Measurements from ENCODE around the gene C16orf95. TPM values are rescaled to one million over a fixed set of nuclear protein-coding genes. Genes with fewer than 3 reads are reported as not detected.

The C16orf95 gene
- total RNA-seq, 1 experiment from 2014 or later: 4.4 TPM

- Histone ChIP-seq H3K4me3 (ENCODE audit: insufficient read depth, low read depth, low read length) (no peak overlapping the region), H3K27me3 (ENCODE audit: control insufficient read depth, insufficient read depth, low read length) (no peaks in the 10 kb centered on the region), H3K36me3 (replicated peaks; ENCODE audit: control insufficient read depth, insufficient read depth, low read length) (no peaks in the 10 kb centered on the region; the same call in 1 of the 2 replicates)
- DNase-seq: peak; percentile 48
Observed at GRCh38 chr16:87304951-87305350, 12.2 kb downstream of the C16orf95 start.

- no peak overlapping the region for H3K4me3 ChIP-seq (ENCODE audit: insufficient read depth, low read depth, low read length)
- no peak for DNase-seq
Observed at GRCh38 chr16:87303962-87304521, 13.2 kb downstream of the C16orf95 start.

GRCh38 chr16:87303431-87303930 is 13.7 kb downstream of the C16orf95 start:
- no peaks in the 10 kb centered on the region for H3K27me3 ChIP-seq (ENCODE audit: control insufficient read depth, insufficient read depth, low read length)
- DNase-seq: no peak
- no peak overlapping the region for H3K4me3 ChIP-seq (ENCODE audit: insufficient read depth, low read depth, low read length)
- H3K36me3 ChIP-seq (replicated peaks; ENCODE audit: control insufficient read depth, insufficient read depth, low read length): no peaks in the 10 kb centered on the region

More at GRCh38 chr16:87303962-87304521, 13.2 kb downstream of the C16orf95 start:
- Histone ChIP-seq H3K27me3 (ENCODE audit: control insufficient read depth, insufficient read depth, low read length) (no peaks in the 10 kb centered on the region), H3K36me3 (replicated peaks; ENCODE audit: control insufficient read depth, insufficient read depth, low read length) (no peaks in the 10 kb centered on the region)

- Histone ChIP-seq H3K27me3 (ENCODE audit: control insufficient read depth, insufficient read depth, low read length) (no peaks in the 10 kb centered on the region), H3K36me3 (replicated peaks; ENCODE audit: control insufficient read depth, insufficient read depth, low read length) (no peaks in the 10 kb centered on the region)
Observed at GRCh38 chr16:87298857-87299465, 18.2 kb downstream of the C16orf95 start.

GRCh38 chr16:87297918-87298631 is 19.1 kb downstream of the C16orf95 start:
- H3K4me3 ChIP-seq (ENCODE audit: insufficient read depth, low read depth, low read length): no peak overlapping the region
- DNase-seq: peak; percentile 93

More at GRCh38 chr16:87298857-87299465, 18.2 kb downstream of the C16orf95 start:
- no peak overlapping the region for H3K4me3 ChIP-seq (ENCODE audit: insufficient read depth, low read depth, low read length)
- DNase-seq: no peak

GRCh38 chr16:87297407-87297806 is 19.8 kb downstream of the C16orf95 start:
- DNase-seq: no peak
- Histone ChIP-seq H3K4me3 (ENCODE audit: insufficient read depth, low read depth, low read length) (no peak overlapping the region), H3K36me3 (replicated peaks; ENCODE audit: control insufficient read depth, insufficient read depth, low read length) (no peaks in the 10 kb centered on the region), H3K27me3 (ENCODE audit: control insufficient read depth, insufficient read depth, low read length) (no peaks in the 10 kb centered on the region)

More at GRCh38 chr16:87297918-87298631, 19.1 kb downstream of the C16orf95 start:
- H3K27me3 ChIP-seq (ENCODE audit: control insufficient read depth, insufficient read depth, low read length): no peaks in the 10 kb centered on the region
- H3K36me3 ChIP-seq (replicated peaks; ENCODE audit: control insufficient read depth, insufficient read depth, low read length): no peaks in the 10 kb centered on the region

GRCh38 chr16:87295661-87296531 is 21.3 kb downstream of the C16orf95 start:
- no peak overlapping the region for H3K4me3 ChIP-seq (ENCODE audit: insufficient read depth, low read depth, low read length)
- H3K36me3 ChIP-seq (replicated peaks; ENCODE audit: control insufficient read depth, insufficient read depth, low read length): no peaks in the 10 kb centered on the region
- peak; percentile 53 for DNase-seq
- no peaks in the 10 kb centered on the region for H3K27me3 ChIP-seq (ENCODE audit: control insufficient read depth, insufficient read depth, low read length)

- no peaks in the 10 kb centered on the region for H3K36me3 ChIP-seq (replicated peaks; ENCODE audit: control insufficient read depth, insufficient read depth, low read length)
- peak; percentile 83 for DNase-seq
- H3K4me3 ChIP-seq (ENCODE audit: insufficient read depth, low read depth, low read length): no peak overlapping the region
- H3K27me3 ChIP-seq (ENCODE audit: control insufficient read depth, insufficient read depth, low read length): no peaks in the 10 kb centered on the region
Observed at GRCh38 chr16:87295259-87295658, 21.9 kb downstream of the C16orf95 start.

- no peak for DNase-seq
- H3K4me3 ChIP-seq (ENCODE audit: insufficient read depth, low read depth, low read length): no peak overlapping the region
- no peaks in the 10 kb centered on the region for H3K36me3 ChIP-seq (replicated peaks; ENCODE audit: control insufficient read depth, insufficient read depth, low read length)
- H3K27me3 ChIP-seq (ENCODE audit: control insufficient read depth, insufficient read depth, low read length): no peaks in the 10 kb centered on the region
Observed at GRCh38 chr16:87293990-87294389, 23.2 kb downstream of the C16orf95 start.

GRCh38 chr16:87291944-87292343 is 25.2 kb downstream of the C16orf95 start:
- DNase-seq: no peak
- H3K36me3 ChIP-seq (replicated peaks; ENCODE audit: control insufficient read depth, insufficient read depth, low read length): no peaks in the 10 kb centered on the region
- no peak overlapping the region for H3K4me3 ChIP-seq (ENCODE audit: insufficient read depth, low read depth, low read length)
- H3K27me3 ChIP-seq (ENCODE audit: control insufficient read depth, insufficient read depth, low read length): no peaks in the 10 kb centered on the region

GRCh38 chr16:87288753-87289362 is 28.3 kb downstream of the C16orf95 start:
- Histone ChIP-seq H3K27me3 (ENCODE audit: control insufficient read depth, insufficient read depth, low read length) (no peaks in the 10 kb centered on the region), H3K36me3 (replicated peaks; ENCODE audit: control insufficient read depth, insufficient read depth, low read length) (no peaks in the 10 kb centered on the region), H3K4me3 (ENCODE audit: insufficient read depth, low read depth, low read length) (no peak overlapping the region)
- no peak for DNase-seq

- Histone ChIP-seq H3K27me3 (ENCODE audit: control insufficient read depth, insufficient read depth, low read length) (no peaks in the 10 kb centered on the region), H3K4me3 (ENCODE audit: insufficient read depth, low read depth, low read length) (no peak overlapping the region), H3K36me3 (replicated peaks; ENCODE audit: control insufficient read depth, insufficient read depth, low read length) (no peaks in the 10 kb centered on the region)
- no peak for DNase-seq
Observed at GRCh38 chr16:87286839-87287626, 30.2 kb downstream of the C16orf95 start.

GRCh38 chr16:87284183-87284582 is 33.0 kb downstream of the C16orf95 start:
- Histone ChIP-seq H3K36me3 (replicated peaks; ENCODE audit: control insufficient read depth, insufficient read depth, low read length) (no peaks in the 10 kb centered on the region), H3K27me3 (ENCODE audit: control insufficient read depth, insufficient read depth, low read length) (no peaks in the 10 kb centered on the region), H3K4me3 (ENCODE audit: insufficient read depth, low read depth, low read length) (no peak overlapping the region)
- no peak for DNase-seq
